Body of pancreas (tissue), 4 donors: ENCODE data around the gene HOXA6.

Experiments used
- POLR2A ChIP-seq, 3 donors: fragments of 450-650 bp; IDR thresholded peaks; one replicate each; pipeline ENCODE4 v1.6.1; 2016; ENCODE audit warnings: antibody characterized with exemption in 3 of 3, mild to moderate bottlenecking in 2 of 3
- TF ChIP-seq, protein P1 (sequence below), 7 experiments: fragments of 450-650 bp in 4 of 7; fragments of 200-600 bp in 3 of 7; sonication (generic) in 3 of 7; IDR thresholded peaks; one replicate each; pipeline ENCODE4 v1.5.1; 2016 to 2019; ENCODE audit warnings: antibody characterized with exemption in 7 of 7

GRCh38 chr7:27143023-27143949 lies 4.3 kb downstream of the HOXA6 start, which contains the start of gene HOXA5:
- TF ChIP-seq, protein P1, sequence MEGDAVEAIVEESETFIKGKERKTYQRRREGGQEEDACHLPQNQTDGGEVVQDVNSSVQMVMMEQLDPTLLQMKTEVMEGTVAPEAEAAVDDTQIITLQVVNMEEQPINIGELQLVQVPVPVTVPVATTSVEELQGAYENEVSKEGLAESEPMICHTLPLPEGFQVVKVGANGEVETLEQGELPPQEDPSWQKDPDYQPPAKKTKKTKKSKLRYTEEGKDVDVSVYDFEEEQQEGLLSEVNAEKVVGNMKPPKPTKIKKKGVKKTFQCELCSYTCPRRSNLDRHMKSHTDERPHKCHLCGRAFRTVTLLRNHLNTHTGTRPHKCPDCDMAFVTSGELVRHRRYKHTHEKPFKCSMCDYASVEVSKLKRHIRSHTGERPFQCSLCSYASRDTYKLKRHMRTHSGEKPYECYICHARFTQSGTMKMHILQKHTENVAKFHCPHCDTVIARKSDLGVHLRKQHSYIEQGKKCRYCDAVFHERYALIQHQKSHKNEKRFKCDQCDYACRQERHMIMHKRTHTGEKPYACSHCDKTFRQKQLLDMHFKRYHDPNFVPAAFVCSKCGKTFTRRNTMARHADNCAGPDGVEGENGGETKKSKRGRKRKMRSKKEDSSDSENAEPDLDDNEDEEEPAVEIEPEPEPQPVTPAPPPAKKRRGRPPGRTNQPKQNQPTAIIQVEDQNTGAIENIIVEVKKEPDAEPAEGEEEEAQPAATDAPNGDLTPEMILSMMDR (IDR thresholded peaks at IDR 0.05): peak in 5 of 7 experiments; percentile 13 to 42 (median 28)
- TF ChIP-seq POLR2A (IDR thresholded peaks at IDR 0.05): peak in 2 of 3 donors; percentile 34 to 42
